Trophoblast cell (in vitro differentiated cells and primary cell): ENCODE data around the gene LDLRAD3.

ENCODE experiments used
- DNase-seq, 2 donors: peaks; one replicate each; pipeline ENCODE4 v3.0.0-alpha.2; 2016
- H2AFZ ChIP-seq: 2 replicates; pipeline ENCODE4 v1.6.1; 2013; ENCODE audit warnings: low read length, moderate library complexity, mild to moderate bottlenecking; ENCODE audit not compliant: insufficient read depth, poor library complexity
- H2AK5ac ChIP-seq: 2 replicates; pipeline ENCODE4 v1.6.1; 2013; ENCODE audit warnings: mild to moderate bottlenecking, low read length
- H2BK120ac ChIP-seq: 2 replicates; pipeline ENCODE4 v1.6.1; 2013; ENCODE audit warnings: low read length, mild to moderate bottlenecking, moderate library complexity; ENCODE audit not compliant: insufficient read depth, poor library complexity
- H2BK12ac ChIP-seq: 2 replicates; pipeline ENCODE4 v1.6.1; 2013; ENCODE audit warnings: mild to moderate bottlenecking, low read length, moderate library complexity
- H2BK5ac ChIP-seq: 2 replicates; pipeline ENCODE4 v1.6.1; 2013; ENCODE audit warnings: low read length, low read depth, moderate library complexity, mild to moderate bottlenecking; ENCODE audit not compliant: poor library complexity
- H3K14ac ChIP-seq: 2 replicates; pipeline ENCODE4 v1.6.1; 2013; ENCODE audit warnings: mild to moderate bottlenecking, low read length
- H3K18ac ChIP-seq: 2 replicates; pipeline ENCODE4 v1.6.1; 2013; ENCODE audit warnings: mild to moderate bottlenecking, low read length
- H3K23ac ChIP-seq: 2 replicates; pipeline ENCODE4 v1.6.1; 2013; ENCODE audit warnings: low read length
- H3K27ac ChIP-seq: 2 replicates; pipeline ENCODE4 v1.5.1; 2013; ENCODE audit warnings: low read depth, mild to moderate bottlenecking, inconsistent platforms, low read length, moderate library complexity
- H3K27me3 ChIP-seq: 2 replicates; pipeline ENCODE4 v1.6.1; 2013; ENCODE audit warnings: inconsistent platforms, mild to moderate bottlenecking, low read length, moderate library complexity; ENCODE audit not compliant: insufficient read depth
- H3K36me3 ChIP-seq, 2 experiments: 1 replicate in 1 of 2; 2 replicates in 1 of 2; pipeline ENCODE4 v1.6.1; 2013; ENCODE audit warnings: low read length in 2 of 2, mild to moderate bottlenecking in 2 of 2, moderate library complexity in 1 of 2; ENCODE audit not compliant: insufficient read depth in 2 of 2, control insufficient read depth in 1 of 2
- H3K4ac ChIP-seq: 2 replicates; pipeline ENCODE4 v1.6.1; 2013; ENCODE audit warnings: low read depth, mild to moderate bottlenecking, low read length, moderate library complexity
- H3K4me1 ChIP-seq, 2 experiments: 1 replicate in 1 of 2; 2 replicates in 1 of 2; pipeline ENCODE4 v1.6.1; 2013; ENCODE audit warnings: low read length in 2 of 2, mild to moderate bottlenecking in 2 of 2, moderate library complexity in 1 of 2; ENCODE audit not compliant: insufficient read depth in 2 of 2, control insufficient read depth in 1 of 2
- H3K4me2 ChIP-seq: 2 replicates; pipeline ENCODE4 v1.6.1; 2013; ENCODE audit warnings: inconsistent platforms, mild to moderate bottlenecking, low read length, moderate library complexity
- H3K4me3 ChIP-seq: 2 replicates; pipeline ENCODE4 v1.5.1; 2013; ENCODE audit warnings: mild to moderate bottlenecking, low read depth, low read length, inconsistent platforms
- H3K79me1 ChIP-seq: one replicate; pipeline ENCODE4 v1.6.1; 2013; ENCODE audit warnings: low read length
- H3K79me2 ChIP-seq: 2 replicates; pipeline ENCODE4 v1.6.1; 2013; ENCODE audit warnings: low read length, mild to moderate bottlenecking; ENCODE audit not compliant: control insufficient read depth, insufficient read depth, poor library complexity
- H3K9ac ChIP-seq: 2 replicates; pipeline ENCODE4 v1.6.1; 2013; ENCODE audit warnings: mild to moderate bottlenecking, low read length
- H3K9me3 ChIP-seq: 2 replicates; pipeline ENCODE4 v1.6.1; 2013; ENCODE audit warnings: low read depth, mild to moderate bottlenecking, control low read depth, inconsistent platforms, low read length; ENCODE audit not compliant: insufficient read depth
- H4K12ac ChIP-seq: 2 replicates; pipeline ENCODE4 v1.6.1; 2013; ENCODE audit warnings: low read depth, mild to moderate bottlenecking, low read length, moderate library complexity
- H4K8ac ChIP-seq: 2 replicates; pipeline ENCODE4 v1.6.1; 2013; ENCODE audit warnings: low read depth, mild to moderate bottlenecking, low read length, moderate library complexity
- H4K91ac ChIP-seq: one replicate; pipeline ENCODE4 v1.6.1; 2013; ENCODE audit warnings: low read depth, mild to moderate bottlenecking, low read length, moderate library complexity
- WGBS: extraction: QIAGEN DNeasy Blood & Tissue Kit; methylation state at CpG from one replicate; pipeline ENCODE4 v1.1.7; 2013; ENCODE audit warnings: missing lambda C conversion rate; ENCODE audit not compliant: insufficient read length, insufficient coverage; ENCODE audit errors: extremely low coverage; 5-methylcytosine and 5-hydroxymethylcytosine counted together

Gene LDLRAD3

DNA sequence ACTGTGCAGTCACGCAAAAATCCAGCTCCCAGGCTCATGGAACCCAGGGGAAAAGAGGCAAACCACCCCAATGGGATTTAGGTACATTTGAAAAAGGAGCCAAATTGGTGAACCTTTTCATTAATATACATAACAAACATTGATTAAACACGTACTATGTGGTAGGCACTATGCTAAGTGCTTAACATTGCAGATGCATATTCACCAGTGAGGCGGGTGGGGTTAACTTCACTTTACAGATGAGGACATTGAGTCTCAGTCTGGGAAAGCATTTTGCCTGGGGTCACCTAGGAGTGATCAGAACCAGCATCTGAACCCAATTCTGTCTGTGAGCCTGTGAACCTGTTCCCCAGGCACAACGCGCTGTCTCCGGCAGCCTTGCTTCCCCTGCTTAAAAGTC lies 199.0 kb downstream of the LDLRAD3 start:
- Histone ChIP-seq H3K27ac (no peak overlapping the region), H4K12ac (no peak overlapping the region), H3K14ac (no peak overlapping the region), H2BK12ac (peak overlapping the region; percentile 19), H2BK5ac (no peak overlapping the region), H3K79me2 (no peaks in the 10 kb centered on the region), H3K4me3 (no peak overlapping the region), H3K23ac (no peak overlapping the region), H2BK120ac (no peak overlapping the region), H3K4me1 (peaks cover 2 to 6% of the 10 kb centered on the region in 2 experiments), H3K4ac (no peak overlapping the region), H4K91ac (peak overlapping the region; percentile 41), H3K79me1 (peaks cover 6% of the 10 kb centered on the region), H3K27me3 (no peaks in the 10 kb centered on the region), H2AK5ac (no peak overlapping the region), H2AFZ (no peak overlapping the region), H3K9me3 (no peaks in the 10 kb centered on the region), H3K18ac (no peak overlapping the region), H3K4me2 (no peak overlapping the region), H3K36me3 (no peaks in the 10 kb centered on the region), H3K9ac (no peak overlapping the region), H4K8ac (no peak overlapping the region)
- no peak for DNase-seq
- WGBS = no CpG with 5 or more reads among the region's 6 CpGs

GRCh38 chr11:36146437-36146836 lies 202.6 kb downstream of the LDLRAD3 start:
- H3K9me3 ChIP-seq = no peaks in the 10 kb centered on the region
- no peaks in the 10 kb centered on the region for H3K27me3 ChIP-seq
- peaks cover 29% of the 10 kb centered on the region for H3K79me1 ChIP-seq
- H2BK120ac ChIP-seq = no peak overlapping the region
- H3K23ac ChIP-seq = no peak overlapping the region
- H2AFZ ChIP-seq = no peak overlapping the region
- no peak overlapping the region for H4K91ac ChIP-seq
- peak overlapping the region; percentile 45 for H2BK5ac ChIP-seq
- no peak overlapping the region for H2AK5ac ChIP-seq
- peak; percentile 89 to 95 for DNase-seq
- WGBS = no CpG with 5 or more reads among the region's 5 CpGs
- no peaks in the 10 kb centered on the region for H3K36me3 ChIP-seq
- no peak overlapping the region for H3K4ac ChIP-seq
- H3K4me2 ChIP-seq = no peak overlapping the region
- H3K27ac ChIP-seq = peak overlapping the region; percentile 36
- no peak overlapping the region for H4K12ac ChIP-seq
- H4K8ac ChIP-seq = no peak overlapping the region
- no peak overlapping the region for H3K4me3 ChIP-seq
- no peaks in the 10 kb centered on the region for H3K79me2 ChIP-seq
- no peak overlapping the region for H3K14ac ChIP-seq
- H3K18ac ChIP-seq = no peak overlapping the region
- H3K9ac ChIP-seq = no peak overlapping the region
- H3K4me1 ChIP-seq = peaks cover 11 to 25% of the 10 kb centered on the region in 2 experiments
- no peak overlapping the region for H2BK12ac ChIP-seq

DNA sequence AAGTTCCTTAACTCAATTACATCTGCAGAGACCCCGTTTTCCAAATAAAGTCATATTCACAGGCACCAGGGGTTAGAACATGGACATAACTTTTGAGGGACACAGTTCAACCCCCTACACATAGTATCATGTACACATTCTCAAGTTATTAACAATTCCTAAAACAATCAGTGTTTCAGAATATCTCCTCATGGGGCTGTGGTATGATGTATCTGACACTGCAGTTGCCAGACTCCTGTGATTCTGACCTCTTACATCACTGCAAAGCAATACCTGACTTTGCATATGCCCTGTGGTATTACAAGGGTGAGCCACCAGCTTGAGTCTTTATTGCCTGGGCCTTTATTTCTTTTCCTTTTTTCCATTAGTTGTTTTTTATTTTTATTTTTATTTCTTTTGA lies 203.6 kb downstream of the LDLRAD3 start:
- H2AK5ac ChIP-seq = no peak overlapping the region
- H3K36me3 ChIP-seq = no peaks in the 10 kb centered on the region
- no peak overlapping the region for H3K23ac ChIP-seq
- H3K4me1 ChIP-seq = peaks cover 9 to 24% of the 10 kb centered on the region in 2 experiments
- H2BK120ac ChIP-seq = peak overlapping the region; percentile 68
- H3K14ac ChIP-seq = no peak overlapping the region
- peak overlapping the region; percentile 51 for H4K91ac ChIP-seq
- no peaks in the 10 kb centered on the region for H3K79me2 ChIP-seq
- H2BK12ac ChIP-seq = peak overlapping the region; percentile 65
- no peaks in the 10 kb centered on the region for H3K27me3 ChIP-seq
- H2BK5ac ChIP-seq = no peak overlapping the region
- H3K9ac ChIP-seq = no peak overlapping the region
- WGBS = no CpG with 5 or more reads among the region's 1 CpG
- DNase-seq = peak in 1 of 2 donors; percentile 14
- H3K4me2 ChIP-seq = no peak overlapping the region
- no peak overlapping the region for H4K8ac ChIP-seq
- no peak overlapping the region for H2AFZ ChIP-seq
- no peak overlapping the region for H3K18ac ChIP-seq
- H3K4ac ChIP-seq = no peak overlapping the region
- no peak overlapping the region for H3K4me3 ChIP-seq
- H3K9me3 ChIP-seq = no peaks in the 10 kb centered on the region
- no peak overlapping the region for H4K12ac ChIP-seq
- no peak overlapping the region for H3K27ac ChIP-seq
- peaks cover 30% of the 10 kb centered on the region for H3K79me1 ChIP-seq

DNA sequence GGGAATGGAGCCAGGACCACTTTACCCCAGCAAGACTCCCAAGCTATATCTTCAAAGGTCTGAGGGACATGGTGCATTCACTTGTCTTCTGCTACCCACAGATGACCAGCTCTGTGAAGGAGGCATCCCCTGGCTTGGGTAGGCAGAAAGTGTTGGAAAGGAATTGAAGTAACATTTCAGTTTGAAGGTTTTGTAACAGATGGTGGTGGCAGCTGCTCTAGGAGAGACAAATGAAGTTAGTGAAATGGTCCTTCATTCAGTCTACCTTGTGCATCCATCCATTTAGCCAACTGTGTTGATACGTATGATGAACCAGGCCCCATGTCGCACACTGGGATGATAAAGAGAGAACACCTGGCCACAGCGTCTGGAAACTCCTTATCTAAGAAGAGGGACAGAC lies 204.8 kb downstream of the LDLRAD3 start:
- Histone ChIP-seq H4K12ac (no peak overlapping the region), H4K8ac (peak overlapping the region; percentile 7), H2AK5ac (peak overlapping the region; percentile 8), H3K4me1 (peaks cover 9 to 27% of the 10 kb centered on the region in 2 experiments), H3K4ac (no peak overlapping the region), H3K4me3 (no peak overlapping the region), H3K9me3 (no peaks in the 10 kb centered on the region), H3K27ac (no peak overlapping the region), H4K91ac (peak overlapping the region; percentile 70), H3K36me3 (no peaks in the 10 kb centered on the region), H3K9ac (no peak overlapping the region), H2BK12ac (peak overlapping the region; percentile 46), H2AFZ (no peak overlapping the region), H3K4me2 (no peak overlapping the region), H3K14ac (peak overlapping the region; percentile 6), H3K23ac (no peak overlapping the region), H3K79me2 (no peaks in the 10 kb centered on the region), H3K79me1 (peaks cover 30% of the 10 kb centered on the region), H3K27me3 (no peaks in the 10 kb centered on the region), H2BK120ac (peak overlapping the region; percentile 61), H3K18ac (peak overlapping the region; percentile 8), H2BK5ac (peak overlapping the region; percentile 22)
- no CpG with 5 or more reads among the region's 3 CpGs for WGBS
- no peak for DNase-seq
